SW 1271 (cell line): ENCODE measurements around the gene CFAP47.
"Not testable (repeated sequence)": the region's sequence is repeated elsewhere in the genome, so short reads cannot be mapped to it uniquely, and the experiment has no call there.

ENCODE experiments used
- DNase-seq, 2 experiments: peaks; one replicate each; lab custom pipeline; 2025; lab: John Stamatoyannopoulos, UW

The CFAP47 gene

GRCh38 chrX:35919536-35920309, at the start of gene CFAP47:
Gene CFAP47, plus strand, starts transcription at chrX:35919734. Its CDS starts 66 bp downstream, at chrX:35919800.
- DNase-seq: no peak

DNA sequence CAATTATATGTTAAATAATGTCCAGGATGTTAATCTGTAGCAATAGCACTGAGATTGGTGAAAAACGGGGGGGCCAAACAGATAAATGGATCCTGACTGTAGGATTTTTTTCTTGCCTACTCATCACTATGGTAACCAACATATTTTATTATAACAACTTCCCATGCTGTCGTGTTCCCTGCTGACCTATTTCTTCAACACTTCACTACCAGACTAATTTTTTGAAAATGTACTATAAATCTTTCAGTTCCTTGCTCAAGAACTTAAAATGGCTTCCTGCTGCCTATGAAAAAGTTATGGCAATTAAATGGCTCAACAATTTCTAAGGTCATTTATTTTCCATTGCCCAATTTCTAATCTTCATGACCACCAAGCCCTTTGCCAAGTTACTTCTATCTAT, 38.9 kb upstream of the CFAP47 start:
- DNase-seq: no peak

- no peak for DNase-seq
Observed at GRCh38 chrX:35886135-35886534, 33.4 kb upstream of the CFAP47 start.

DNA sequence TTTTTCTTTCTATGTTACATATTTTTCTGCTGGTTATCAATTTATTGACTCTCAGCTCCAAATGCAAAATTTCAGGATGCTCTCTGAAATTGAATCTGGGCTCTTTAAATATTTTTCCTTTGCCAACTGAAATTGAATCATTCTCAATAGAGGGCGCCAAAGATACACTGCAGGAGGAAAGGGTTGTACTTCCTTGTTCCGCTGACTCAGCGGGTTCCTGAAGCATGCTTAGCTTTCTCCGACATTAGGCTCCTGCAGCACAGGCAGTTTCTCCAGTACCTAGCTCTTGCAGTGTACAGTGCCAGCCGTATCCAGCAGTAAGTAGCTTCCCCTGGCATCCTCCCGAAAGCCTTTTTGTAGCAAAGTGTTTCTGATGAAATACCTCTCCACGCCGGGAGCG, 28.8 kb upstream of the CFAP47 start:
- peak in 1 of 2 experiments; percentile 4 for DNase-seq

DNA sequence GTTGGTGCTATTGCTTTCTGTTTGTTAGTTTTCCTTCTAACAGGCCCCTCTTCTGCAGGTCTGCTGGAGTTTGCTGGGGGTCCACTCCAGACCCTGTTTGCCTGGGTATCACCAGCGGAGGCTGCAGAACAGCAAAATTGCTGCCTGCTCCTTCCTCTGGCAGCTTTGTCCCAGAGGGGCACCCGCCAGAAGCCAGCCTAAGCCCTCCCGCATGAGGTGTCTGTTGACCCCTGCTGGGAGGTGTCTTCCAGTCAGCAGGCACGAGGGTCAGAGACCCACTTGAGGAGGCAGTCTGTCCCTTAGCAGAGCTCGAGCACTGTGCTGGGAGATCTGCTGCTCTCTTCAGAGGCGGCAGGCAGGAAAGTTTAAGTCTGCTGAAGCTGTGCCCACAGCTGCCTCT, 67.3 kb downstream of the CFAP47 start:
- DNase-seq: not testable (repeated sequence)

DNA sequence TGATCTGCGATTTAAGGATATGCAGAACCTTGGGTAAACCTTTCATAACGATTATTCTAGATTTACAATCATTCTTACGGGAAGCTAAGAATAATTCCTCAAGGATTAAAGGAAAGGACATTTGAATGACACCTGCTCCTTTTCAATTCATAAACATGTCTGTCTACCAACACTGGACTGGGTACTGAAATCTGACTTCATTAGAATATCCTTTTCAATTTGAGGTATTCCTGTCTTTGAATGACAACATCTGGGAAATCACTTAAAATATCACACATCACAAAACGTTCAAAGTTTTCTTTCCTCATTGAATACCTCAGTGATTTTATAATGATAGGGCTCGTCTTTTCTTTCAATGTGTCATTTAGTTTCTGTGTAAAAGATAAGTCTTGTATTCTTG, 87.7 kb downstream of the CFAP47 start:
- DNase-seq: no peak

DNA sequence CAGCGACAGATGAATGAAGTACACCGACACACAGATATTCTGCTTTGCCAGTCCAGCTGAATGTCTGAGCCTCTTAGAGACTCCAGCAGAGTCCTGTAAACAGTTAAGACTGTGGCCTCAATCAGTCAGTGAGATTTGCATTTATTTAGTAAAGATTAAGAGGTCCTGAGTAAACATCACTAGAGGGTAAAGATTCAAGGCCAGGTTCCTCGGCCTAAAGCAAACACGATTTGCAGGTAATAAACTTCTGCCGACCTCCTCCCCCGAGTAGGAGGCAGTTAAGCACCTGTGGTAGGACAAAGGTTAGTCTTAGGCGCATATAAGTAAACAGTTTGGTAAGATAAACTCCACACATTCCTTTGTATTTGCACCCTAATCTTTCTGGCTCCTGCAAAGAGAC, 99.6 kb downstream of the CFAP47 start:
- DNase-seq: no peak

DNA sequence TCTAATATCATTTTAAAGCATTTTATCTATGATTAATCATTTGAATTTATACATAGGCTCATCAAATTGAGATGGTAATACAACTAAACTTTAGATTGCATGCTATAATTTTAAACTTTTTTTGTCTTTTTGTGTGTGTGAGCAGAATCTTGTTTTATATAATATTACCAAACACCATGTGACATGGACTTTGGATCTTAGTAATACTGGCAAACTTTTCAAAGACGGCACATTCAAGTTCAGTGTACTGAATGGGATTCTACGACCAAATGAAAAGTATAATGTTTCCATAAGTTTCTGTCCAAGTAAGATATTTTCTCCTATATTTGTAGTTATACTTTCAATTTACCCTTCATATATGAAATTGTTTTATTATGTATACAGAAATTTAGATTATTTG, 116.0 kb downstream of the CFAP47 start:
- DNase-seq: no peak

DNA sequence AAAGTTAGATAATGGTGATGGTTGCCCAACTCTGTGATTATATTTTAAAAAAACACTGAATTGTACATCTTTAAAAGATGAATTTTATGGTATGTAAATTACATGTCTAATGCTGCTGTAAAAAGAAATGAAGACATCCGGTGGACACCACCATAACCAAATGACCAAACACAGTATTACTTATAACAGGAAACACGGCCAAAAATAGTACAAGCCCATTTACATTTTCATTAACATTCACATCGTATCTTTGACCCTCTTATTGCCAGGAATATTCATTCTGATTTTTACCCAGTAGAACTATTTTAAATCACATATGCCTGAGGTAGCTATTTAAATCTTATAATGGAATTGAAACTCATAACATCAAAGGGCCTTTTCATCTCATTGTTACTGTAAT, 143.2 kb downstream of the CFAP47 start:
- no peak for DNase-seq

DNA sequence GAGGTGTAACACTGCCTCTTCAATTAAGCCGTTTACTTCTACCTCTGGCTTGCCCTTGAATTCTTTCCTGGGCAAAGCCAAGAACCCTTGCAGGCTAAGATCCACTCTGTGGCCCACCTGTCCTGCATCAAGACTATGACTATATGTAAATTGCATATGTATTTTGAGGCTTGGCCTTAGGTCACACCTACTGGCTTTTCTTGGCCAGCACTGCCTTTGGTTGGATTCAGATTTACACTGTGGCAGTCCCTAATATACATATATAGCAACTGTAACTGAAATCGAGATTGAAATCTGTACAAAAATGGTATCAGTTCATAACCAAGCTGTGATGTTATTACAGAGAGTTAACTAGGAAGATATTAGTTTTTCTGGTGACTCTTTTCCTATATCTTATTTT, 151.5 kb downstream of the CFAP47 start:
- DNase-seq: no peak

DNA sequence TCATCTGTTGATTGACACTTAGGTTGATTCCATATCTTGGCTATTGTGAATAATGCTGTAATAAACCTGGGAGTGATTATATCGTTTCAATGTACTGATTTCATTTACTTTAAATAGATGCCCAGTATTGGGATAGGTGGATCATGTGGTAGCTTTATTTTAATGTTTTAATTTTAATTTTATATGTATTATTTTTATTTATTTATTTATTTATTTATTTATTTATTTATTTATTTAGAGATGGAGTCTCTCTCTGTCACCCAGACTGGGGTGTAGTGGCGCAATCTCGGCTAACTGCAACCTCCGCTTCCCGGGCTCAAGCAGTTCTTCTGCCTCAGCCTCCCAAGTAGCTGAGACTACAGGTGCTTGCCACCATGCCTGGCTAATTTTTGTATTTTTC, 155.5 kb downstream of the CFAP47 start:
- DNase-seq: not testable (repeated sequence)

DNA sequence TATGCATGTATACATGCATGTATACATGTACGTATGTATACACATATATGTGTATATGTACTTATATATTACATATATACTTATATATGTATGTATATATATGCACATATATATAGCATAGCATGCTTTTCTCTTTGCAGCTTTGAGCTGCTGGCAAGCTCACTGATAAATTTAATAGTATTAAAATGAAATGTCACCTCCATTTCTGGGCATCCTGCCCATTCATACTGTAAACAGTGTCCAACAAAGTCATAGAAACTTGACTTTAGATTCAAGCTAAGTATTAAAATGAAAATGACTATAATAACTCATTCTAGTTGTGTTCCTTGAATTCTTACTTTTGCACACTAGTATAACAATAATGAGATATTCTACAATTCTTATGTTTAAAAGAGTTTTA, 163.7 kb downstream of the CFAP47 start:
- no peak for DNase-seq

- DNase-seq: no peak
Observed at GRCh38 chrX:36087366-36087765, 167.8 kb downstream of the CFAP47 start.

DNA sequence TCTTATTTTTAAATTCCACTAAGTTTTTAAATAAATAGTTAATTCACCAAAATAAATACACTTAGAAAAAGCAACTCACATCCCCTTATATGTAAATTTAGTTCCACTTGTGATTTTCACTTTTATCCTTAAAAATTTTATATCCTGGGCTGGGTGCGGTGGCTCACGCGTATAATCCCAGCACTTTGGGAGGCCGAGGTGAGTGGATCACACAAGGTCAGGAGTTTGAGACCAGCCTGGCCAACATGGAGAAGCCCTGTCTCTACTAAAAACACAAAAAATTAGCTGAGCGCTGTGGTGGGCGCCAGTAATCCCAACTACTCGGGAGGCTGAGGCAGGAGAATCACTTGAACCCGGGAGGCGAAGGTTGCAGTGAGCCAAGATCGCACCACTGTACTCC, 169.4 kb downstream of the CFAP47 start:
- not testable (repeated sequence) for DNase-seq

GRCh38 chrX:36102425-36102824, 182.9 kb downstream of the CFAP47 start:
- DNase-seq: no peak

GRCh38 chrX:36116222-36116621, 196.7 kb downstream of the CFAP47 start:
- no peak for DNase-seq

DNA sequence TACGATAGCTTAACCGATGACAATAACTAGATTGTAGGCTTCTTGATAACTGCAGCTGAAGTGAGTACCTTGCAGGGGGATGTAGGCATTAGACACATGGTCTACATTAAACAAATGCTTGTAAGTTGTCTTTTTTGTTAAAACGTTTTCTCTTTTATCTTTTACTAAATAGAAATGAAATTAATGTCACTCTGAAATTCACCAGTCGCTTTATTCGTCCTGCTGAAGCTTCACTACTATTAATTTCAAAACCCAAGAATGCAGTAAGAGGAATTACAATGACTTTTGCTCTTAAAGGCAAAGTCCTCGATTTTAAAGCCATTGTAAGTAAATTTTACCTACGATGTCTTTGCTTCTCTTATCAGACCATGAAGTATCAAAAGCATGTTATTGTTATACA, 239.7 kb downstream of the CFAP47 start:
- no peak for DNase-seq

DNA sequence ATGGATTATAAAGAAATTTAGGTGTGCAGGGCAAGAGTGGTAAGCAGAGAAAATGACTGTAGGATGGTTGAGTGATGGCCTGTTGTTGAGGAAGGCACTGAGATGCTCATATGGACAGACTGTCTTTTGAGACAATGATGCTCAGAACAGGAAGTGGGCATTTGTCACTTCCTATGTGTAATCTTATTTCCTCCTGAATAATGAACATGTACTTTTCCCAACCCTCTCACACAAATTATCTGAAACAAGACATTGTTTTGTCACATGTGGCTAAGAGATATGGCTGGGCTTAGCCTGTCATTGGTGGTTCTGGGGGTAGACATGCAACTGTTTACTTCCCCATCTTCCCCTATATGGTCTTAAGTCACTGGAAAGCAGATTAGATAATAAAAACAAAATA, 240.5 kb downstream of the CFAP47 start:
- DNase-seq: no peak

GRCh38 chrX:36198575-36198974, 279.0 kb downstream of the CFAP47 start:
- no peak for DNase-seq

- DNase-seq: no peak
Observed at GRCh38 chrX:36199928-36200327, 280.4 kb downstream of the CFAP47 start.

DNA sequence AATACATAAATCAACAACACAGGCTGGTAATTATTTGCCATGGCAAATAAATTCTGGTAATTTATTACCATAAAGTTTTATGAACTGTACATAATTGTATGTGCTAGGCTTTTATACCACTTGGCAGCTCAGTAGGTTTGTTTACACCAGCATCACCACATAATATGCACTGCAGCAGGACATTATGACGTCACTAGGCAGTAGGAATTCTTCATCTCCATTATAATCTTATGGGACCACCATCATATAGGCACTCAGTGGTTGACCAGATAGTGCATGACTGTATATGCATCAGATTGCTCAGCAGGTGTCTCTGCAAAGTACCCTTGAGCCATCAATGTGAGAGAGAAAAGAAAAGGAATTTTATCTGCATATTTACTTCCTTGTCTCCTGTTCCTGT, 295.4 kb downstream of the CFAP47 start:
- no peak for DNase-seq

GRCh38 chrX:36218801-36219200, 299.3 kb downstream of the CFAP47 start:
- no peak for DNase-seq

GRCh38 chrX:36234840-36235528, 315.4 kb downstream of the CFAP47 start:
- not testable (repeated sequence) for DNase-seq

GRCh38 chrX:36241397-36241796, 321.9 kb downstream of the CFAP47 start:
- no peak for DNase-seq
